ENCODE measurements around the gene MTHFD1L.

MTHFD1L gene

GRCh38 chr6:150866147-150866990 lies 867 bp downstream of the MTHFD1L start:
- peak; percentile 47 for DNase-seq (ENCODE audit: low spot score)

DNA sequence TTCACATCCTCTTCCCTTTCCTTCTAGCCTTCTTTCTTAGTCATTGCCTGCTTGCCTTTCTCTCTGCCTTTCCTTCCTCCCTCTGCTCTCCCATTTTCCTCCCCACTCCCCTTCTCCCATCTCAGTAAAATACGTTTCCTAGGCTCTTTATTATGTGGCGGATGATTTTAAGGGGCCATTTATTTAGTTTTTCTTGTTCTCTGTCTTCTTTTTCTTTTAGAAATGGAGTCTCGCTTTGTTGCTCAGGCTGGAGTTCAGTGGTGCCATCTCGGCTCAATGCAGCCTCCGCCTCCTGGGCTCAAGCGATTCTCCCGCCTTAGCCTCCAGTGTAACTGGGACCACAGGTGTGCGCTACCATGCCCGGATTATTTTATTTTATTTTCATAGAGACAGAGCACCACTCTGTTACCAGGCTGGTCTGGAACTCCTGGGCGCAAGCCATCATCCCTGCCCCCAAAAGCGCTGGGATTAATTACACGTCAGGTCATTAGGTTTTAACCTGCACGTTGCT lies 1.5 kb downstream of the MTHFD1L start:
- DNase-seq (ENCODE audit: low spot score): no peak

- DNase-seq (ENCODE audit: low spot score): no peak
Measured at GRCh38 chr6:150868759-150869158, 3.3 kb downstream of the MTHFD1L start.

- no peak for DNase-seq (ENCODE audit: low spot score)
Measured at GRCh38 chr6:150874179-150874578, 8.7 kb downstream of the MTHFD1L start.

GRCh38 chr6:150875841-150876240 lies 10.3 kb downstream of the MTHFD1L start:
- DNase-seq (ENCODE audit: low spot score): no peak

- no peak for DNase-seq (ENCODE audit: low spot score)
Measured at GRCh38 chr6:150876598-150876997, 11.1 kb downstream of the MTHFD1L start.

- DNase-seq (ENCODE audit: low spot score): no peak
Measured at GRCh38 chr6:150877928-150878327, 12.4 kb downstream of the MTHFD1L start.

GRCh38 chr6:150878347-150879213 lies 13.1 kb downstream of the MTHFD1L start:
- DNase-seq (ENCODE audit: low spot score): no peak

DNA sequence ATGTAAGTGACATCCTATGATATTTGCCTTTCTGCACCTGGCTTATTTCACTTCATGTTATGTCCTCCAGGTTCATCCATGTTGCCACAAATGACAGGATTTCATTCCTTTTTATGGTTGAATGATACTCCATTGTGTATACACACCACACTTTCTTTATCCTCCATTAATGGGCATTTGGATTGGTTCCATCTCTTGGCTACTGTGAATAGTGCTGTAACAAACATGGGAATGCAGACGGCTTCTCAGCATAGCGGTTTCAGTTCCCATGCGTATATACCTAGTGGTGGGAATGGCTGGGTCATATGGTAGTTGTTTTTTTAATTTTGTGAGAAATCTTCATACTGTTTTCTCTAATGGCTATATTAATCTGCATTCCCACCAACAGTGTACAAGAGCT lies 14.8 kb downstream of the MTHFD1L start:
- no peak for DNase-seq (ENCODE audit: low spot score)

GRCh38 chr6:150881911-150882481 lies 16.5 kb downstream of the MTHFD1L start:
- no peak for DNase-seq (ENCODE audit: low spot score)

DNA sequence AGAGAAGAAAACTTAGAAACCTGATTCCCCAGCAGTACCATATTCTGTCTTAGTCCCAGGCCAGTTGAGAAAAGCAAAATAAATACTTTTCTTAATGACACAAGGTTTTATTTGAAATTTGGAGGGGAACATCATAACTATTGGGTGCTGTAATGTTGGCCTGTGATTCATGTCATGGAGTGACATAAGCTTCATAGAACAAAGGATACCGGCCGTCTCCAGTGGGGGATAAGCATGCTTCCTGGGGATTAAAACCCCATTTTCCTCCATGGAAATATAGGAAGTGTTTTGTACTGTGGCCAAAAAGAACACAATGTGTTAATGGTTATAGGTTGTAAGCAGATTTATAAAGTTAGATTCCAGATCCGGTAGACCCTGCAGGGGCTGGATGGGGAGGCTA lies 18.0 kb downstream of the MTHFD1L start:
- DNase-seq (ENCODE audit: low spot score): no peak

GRCh38 chr6:150886155-150886554 lies 20.7 kb downstream of the MTHFD1L start:
- DNase-seq (ENCODE audit: low spot score): no peak

GRCh38 chr6:150887978-150888563 lies 22.6 kb downstream of the MTHFD1L start:
- no peak for DNase-seq (ENCODE audit: low spot score)

GRCh38 chr6:150890346-150890745 lies 24.8 kb downstream of the MTHFD1L start:
- no peak for DNase-seq (ENCODE audit: low spot score)

DNA sequence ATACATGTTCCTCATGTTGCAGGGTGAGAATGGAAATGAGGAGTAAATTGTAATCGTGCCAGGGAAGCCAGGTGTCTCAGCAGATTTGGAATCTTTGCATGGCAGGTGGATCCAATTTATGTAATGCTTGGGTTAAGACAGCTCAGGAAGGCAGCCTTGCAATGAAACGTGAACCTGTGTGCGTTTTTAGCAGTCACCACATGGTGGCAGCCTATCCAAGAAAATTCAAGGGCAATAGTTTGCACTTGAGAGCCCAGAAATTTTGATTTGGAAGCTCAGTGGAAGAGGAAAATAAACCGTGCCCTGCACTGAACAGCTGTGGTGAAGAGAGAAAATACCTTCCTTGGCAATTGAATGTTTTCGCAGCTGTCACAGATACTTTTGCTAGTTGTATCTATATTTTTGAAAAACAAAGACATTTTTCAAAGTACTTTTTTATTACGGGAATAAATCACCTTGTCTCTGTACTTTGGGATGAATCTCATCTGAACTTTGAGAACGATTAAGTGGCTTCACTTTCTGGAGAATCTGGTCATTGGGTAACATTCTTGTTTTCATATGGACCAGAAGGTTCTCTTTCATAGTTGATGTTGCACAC lies 26.5 kb downstream of the MTHFD1L start:
- DNase-seq (ENCODE audit: low spot score): peak; percentile 69

DNA sequence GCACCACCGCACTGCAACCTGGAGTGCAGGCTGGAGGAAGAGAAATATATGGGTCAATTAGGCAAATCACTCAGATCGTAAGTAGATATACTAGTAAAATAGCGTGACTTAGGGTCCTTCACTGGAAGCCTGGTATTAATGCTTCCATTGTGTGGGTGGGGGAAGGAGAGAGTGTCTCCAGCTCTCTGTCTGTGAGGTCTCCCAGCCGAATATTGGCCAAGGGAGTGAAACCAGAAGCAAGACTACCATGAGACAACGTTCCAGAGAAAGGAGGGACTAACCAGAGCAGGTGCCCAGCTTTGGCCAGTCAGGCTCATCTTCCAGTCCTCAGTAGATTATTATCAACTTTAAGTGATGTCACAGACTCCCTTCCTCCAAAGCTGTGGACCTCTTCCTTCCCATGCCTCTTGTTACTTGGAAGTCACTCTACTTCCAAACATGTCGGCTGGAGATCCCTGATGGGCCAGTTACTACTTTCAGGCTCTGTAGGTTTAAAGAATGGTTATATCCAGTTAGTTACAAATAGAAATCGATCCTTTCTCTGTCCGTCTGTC lies 28.8 kb downstream of the MTHFD1L start:
- DNase-seq (ENCODE audit: low spot score): no peak

DNA sequence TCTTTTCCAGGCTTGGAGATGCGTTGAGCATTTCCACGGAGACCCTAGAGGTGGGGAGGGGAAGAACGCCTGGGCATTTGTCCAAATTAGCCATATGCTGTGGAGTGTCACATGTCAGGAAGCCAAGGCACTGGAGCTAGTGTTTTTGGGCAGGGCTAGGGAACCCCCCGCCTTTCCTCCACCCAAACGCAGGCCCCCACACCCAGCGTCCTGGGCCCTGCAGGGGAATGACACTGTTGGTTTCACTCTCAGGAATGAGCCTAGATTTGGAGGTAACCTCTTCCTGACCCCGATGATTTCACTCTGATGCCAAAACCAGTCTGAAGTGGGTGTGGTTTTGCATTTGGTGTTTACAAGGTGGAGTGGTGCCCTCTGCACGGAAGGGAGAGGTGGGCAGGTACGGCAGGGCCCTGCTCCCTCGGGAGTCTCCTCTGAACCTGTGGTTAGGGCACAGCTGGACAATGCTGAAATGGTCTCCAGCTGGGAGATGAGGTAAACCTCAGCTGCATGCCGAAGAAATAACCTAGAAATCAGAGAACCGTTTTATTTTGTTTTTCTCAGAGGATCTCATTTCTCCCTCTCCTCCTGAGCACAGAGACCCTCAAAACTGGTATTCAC lies 29.5 kb downstream of the MTHFD1L start:
- no peak for DNase-seq (ENCODE audit: low spot score)

DNA sequence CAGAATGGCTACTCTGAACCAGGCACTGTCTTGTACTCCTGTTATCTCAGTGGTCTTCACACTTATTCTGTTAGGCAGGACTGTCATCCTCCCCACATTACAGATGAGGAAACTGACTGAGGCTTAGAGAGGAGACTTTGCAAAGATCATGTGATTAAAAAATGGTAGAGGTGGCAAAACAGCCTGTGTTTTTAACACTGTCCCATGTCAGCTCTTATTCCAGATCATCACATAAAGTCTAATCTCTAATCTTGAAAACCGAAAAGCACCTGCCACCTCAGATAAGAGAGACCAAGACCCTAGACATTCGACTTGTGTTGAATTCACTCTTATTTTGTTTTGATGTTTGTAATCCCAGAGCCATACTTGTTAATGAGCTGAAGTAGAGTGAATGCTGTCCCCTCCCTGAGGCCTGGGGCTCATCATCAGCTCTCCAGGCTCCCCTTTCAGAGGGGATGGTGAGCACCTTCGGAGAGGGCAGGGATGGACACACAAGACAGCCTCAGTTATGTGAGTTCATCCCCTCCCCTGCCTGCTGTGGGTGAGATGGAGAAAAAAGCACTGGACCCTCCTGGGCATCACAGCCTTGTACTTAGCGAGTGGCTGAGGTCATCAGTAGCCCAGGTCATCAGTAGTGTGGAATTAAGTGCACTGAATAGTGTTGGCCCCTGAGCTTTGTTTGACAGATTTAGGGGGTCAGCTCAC lies 30.6 kb downstream of the MTHFD1L start:
- no peak for DNase-seq (ENCODE audit: low spot score)

DNA sequence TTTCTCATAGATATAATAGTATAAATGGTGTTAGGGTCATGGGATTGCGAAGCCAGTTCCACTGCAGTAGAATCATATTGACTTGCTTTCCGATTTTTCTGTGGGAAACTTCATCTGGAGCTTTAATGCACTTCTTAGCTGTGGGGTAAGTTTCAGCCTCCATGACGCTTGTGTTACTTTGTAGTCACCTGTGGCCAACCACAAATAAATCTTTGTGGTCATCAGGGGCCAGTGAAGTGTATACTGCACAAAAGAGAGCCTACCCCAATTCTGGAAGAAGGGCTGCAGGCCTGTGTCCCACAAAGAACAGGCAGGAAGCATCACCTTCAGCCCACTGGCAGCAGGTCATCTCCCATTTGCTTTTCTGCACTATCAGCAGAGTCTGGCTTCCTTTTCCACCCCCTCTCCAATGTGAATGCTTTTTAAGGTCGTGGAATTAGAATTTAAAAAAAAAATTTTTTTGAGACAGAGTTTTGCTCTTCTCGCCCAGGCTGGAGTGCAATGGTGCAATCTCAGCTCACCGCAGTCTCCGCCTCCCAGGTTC lies 32.0 kb downstream of the MTHFD1L start:
- no peak for DNase-seq (ENCODE audit: low spot score)
